Measurements from ENCODE around the gene TARDBP. TPM values are rescaled to one million over a fixed set of nuclear protein-coding genes. Genes with fewer than 3 reads are reported as not detected.
"Not testable (repeated sequence)": the region's sequence is repeated elsewhere in the genome, so short reads cannot be mapped to it uniquely, and the experiment has no call there.

Gene TARDBP
- total RNA-seq, 1 experiment from 2014 or later: 106 TPM

- DNase-seq (ENCODE audit: low read depth): no peak
Measured at GRCh38 chr1:11042995-11043874, 30.8 kb downstream of the TARDBP start.

GRCh38 chr1:11044086-11044848 lies 31.8 kb downstream of the TARDBP start:
- DNase-seq (ENCODE audit: low read depth): no peak

- DNase-seq (ENCODE audit: low read depth): no peak
Measured at GRCh38 chr1:11044849-11045427, 32.5 kb downstream of the TARDBP start.

GRCh38 chr1:11045428-11046269 lies 33.2 kb downstream of the TARDBP start:
- DNase-seq (ENCODE audit: low read depth): no peak

GRCh38 chr1:11046270-11046566 lies 33.8 kb downstream of the TARDBP start:
- DNase-seq (ENCODE audit: low read depth): no peak

- DNase-seq (ENCODE audit: low read depth): no peak
Measured at GRCh38 chr1:11046625-11047365, 34.3 kb downstream of the TARDBP start, which contains the start of gene MASP2. Gene MASP2, minus strand, starts transcription at chr1:11047239. Its CDS starts 32 bp downstream, at chr1:11047207.

GRCh38 chr1:11051121-11051520 lies 38.7 kb downstream of the TARDBP start:
- DNase-seq (ENCODE audit: low read depth): not testable (repeated sequence)

GRCh38 chr1:11051781-11052511 lies 39.5 kb downstream of the TARDBP start:
- DNase-seq (ENCODE audit: low read depth): no peak

- no peak for DNase-seq (ENCODE audit: low read depth)
Measured at GRCh38 chr1:11052839-11053757, 40.6 kb downstream of the TARDBP start.

- peak; percentile 21 for DNase-seq (ENCODE audit: low read depth)
Measured at GRCh38 chr1:11053758-11054137, 41.3 kb downstream of the TARDBP start.

- DNase-seq (ENCODE audit: low read depth): no peak
Measured at GRCh38 chr1:11054181-11054580, 41.7 kb downstream of the TARDBP start.

- no peak for DNase-seq (ENCODE audit: low read depth)
Measured at GRCh38 chr1:11054666-11055065, 42.2 kb downstream of the TARDBP start.

GRCh38 chr1:11055676-11056075 lies 43.2 kb downstream of the TARDBP start:
- no peak for DNase-seq (ENCODE audit: low read depth)

- DNase-seq (ENCODE audit: low read depth): no peak
Measured at GRCh38 chr1:11056504-11056903, 44.0 kb downstream of the TARDBP start.

- no peak for DNase-seq (ENCODE audit: low read depth)
Measured at GRCh38 chr1:11057477-11057876, 45.0 kb downstream of the TARDBP start.

- no peak for DNase-seq (ENCODE audit: low read depth)
Measured at GRCh38 chr1:11058026-11058425, 45.6 kb downstream of the TARDBP start.

- DNase-seq (ENCODE audit: low read depth): no peak
Measured at GRCh38 chr1:11058595-11059154, 46.2 kb downstream of the TARDBP start.

GRCh38 chr1:11059155-11059967 lies 46.9 kb downstream of the TARDBP start:
- DNase-seq (ENCODE audit: low read depth): peak; percentile 30
